T-cell (primary cell): ENCODE measurements around the gene RNF212. TPM values are rescaled to one million over a fixed set of nuclear protein-coding genes. Genes with fewer than 3 reads are reported as not detected.

Source experiments
- ATAC-seq, 4 experiments: fragments of 200-7000 bp in 3 of 4; fragments of 150-1000 bp in 1 of 4; cut with Tn5 transposase; replicated peaks in 1 of 4; 1 replicate in 3 of 4; 2 replicates in 1 of 4; pipeline ENCODE4 v1.10.0; 2021; ENCODE audit warnings: moderate library complexity in 3 of 4, mild to moderate bottlenecking in 2 of 4, moderate number of reproducible peaks in 1 of 4
- CTCF ChIA-PET, 2 donors: fragments of 300-600 bp; sonication (Branson Sonifier 250); formaldehyde crosslinking; loops; one replicate each; lab custom pipeline; 2022; ENCODE audit warnings: antibody characterized with exemption in 2 of 2; lab: Charles Lee
- POLR2A ChIA-PET, 2 donors: fragments of 300-600 bp; sonication (Branson Sonifier 250); formaldehyde crosslinking; loops; one replicate each; lab custom pipeline; 2022; ENCODE audit warnings: antibody characterized with exemption in 2 of 2; lab: Charles Lee
- DNase-seq, 35 experiments: peaks; one replicate each; pipeline versions ENCODE4 v3.0.0 to v3.0.0-alpha.2; 2013 to 2023
- H3K27ac ChIP-seq: one replicate; pipeline ENCODE4 v1.5.1; 2013; ENCODE audit warnings: low read length
- H3K27me3 ChIP-seq, 2 experiments: replicated peaks in 1 of 2; 1 replicate in 1 of 2; 2 replicates in 1 of 2; pipeline versions ENCODE4 v1.6.1 to v1.7.0; 2013; ENCODE audit warnings: low read length in 1 of 2, mixed read lengths in 1 of 2; ENCODE audit not compliant: control insufficient read depth in 2 of 2, insufficient read depth in 2 of 2; ENCODE audit errors: extremely low read depth in 1 of 2
- H3K36me3 ChIP-seq, 2 donors: 1 replicate in 1 of 2; 2 replicates in 1 of 2; pipeline versions ENCODE4 v1.6.1 to v1.7.0; 2013; ENCODE audit warnings: low read length in 1 of 2; ENCODE audit not compliant: control insufficient read depth in 2 of 2, insufficient read depth in 1 of 2; ENCODE audit errors: extremely low read depth in 1 of 2
- H3K4me1 ChIP-seq, 2 experiments: 1 replicate in 1 of 2; 2 replicates in 1 of 2; pipeline versions ENCODE4 v1.6.1 to v1.7.0; 2013; ENCODE audit warnings: low read length in 2 of 2, mixed read lengths in 1 of 2; ENCODE audit not compliant: insufficient read depth in 2 of 2, control insufficient read depth in 1 of 2; ENCODE audit errors: extremely low read depth in 1 of 2
- H3K4me3 ChIP-seq, 2 donors: 1 replicate in 1 of 2; 2 replicates in 1 of 2; pipeline versions ENCODE4 v1.5.1 to v1.7.0; 2013; ENCODE audit warnings: mild to moderate bottlenecking in 2 of 2, low read length in 1 of 2, moderate library complexity in 1 of 2; ENCODE audit not compliant: control insufficient read depth in 1 of 2; ENCODE audit errors: extremely low read depth in 1 of 2
- H3K9me3 ChIP-seq: 2 replicates; pipeline ENCODE4 v1.7.0; 2013
- H3K27ac Mint-ChIP-seq, 2 donors: one replicate each; pipeline ENCODE4 v1.8.0; 2020 to 2021; ENCODE audit warnings: mild to moderate bottlenecking in 2 of 2, mixed read lengths in 2 of 2
- H3K27me3 Mint-ChIP-seq, 2 donors: one replicate each; pipeline ENCODE4 v1.8.0; 2021 to 2022; ENCODE audit warnings: mixed read lengths in 2 of 2
- H3K36me3 Mint-ChIP-seq: one replicate; pipeline ENCODE4 v1.8.0; 2021; ENCODE audit warnings: mixed read lengths
- H3K4me1 Mint-ChIP-seq, 3 donors: one replicate each; pipeline ENCODE4 v1.8.0; 2020 to 2022; ENCODE audit warnings: mixed read lengths in 3 of 3, mild to moderate bottlenecking in 1 of 3
- H3K4me3 Mint-ChIP-seq, 3 donors: one replicate each; pipeline ENCODE4 v1.8.0; 2020 to 2022; ENCODE audit warnings: mild to moderate bottlenecking in 3 of 3, mixed read lengths in 3 of 3, moderate library complexity in 3 of 3
- H3K9me3 Mint-ChIP-seq, 3 donors: one replicate each; pipeline ENCODE4 v1.8.0; 2020 to 2022; ENCODE audit warnings: mixed read lengths in 3 of 3
- WGBS: methylation state at CpG from one replicate; pipeline ENCODE4 v1.1.5; 2013; ENCODE audit warnings: missing lambda C conversion rate; ENCODE audit not compliant: insufficient coverage; 5-methylcytosine and 5-hydroxymethylcytosine counted together
- total RNA-seq, 35 experiments: library from RNA in 6 of 35; stranded (reverse) in 6 of 35; fragments of 120-200 nt in 1 of 35; gene quantifications; one replicate each; pipeline versions ENCODE4 v1.2.1 to v1.2.4 and lab custom pipeline; 2013 to 2026

RNF212 gene
- total RNA-seq, 5 donors from 2014 or later (not counting 1 experiment from before 2014, with no cell fraction given): 3.0 to 5.3 (median 3.9) TPM

DNA sequence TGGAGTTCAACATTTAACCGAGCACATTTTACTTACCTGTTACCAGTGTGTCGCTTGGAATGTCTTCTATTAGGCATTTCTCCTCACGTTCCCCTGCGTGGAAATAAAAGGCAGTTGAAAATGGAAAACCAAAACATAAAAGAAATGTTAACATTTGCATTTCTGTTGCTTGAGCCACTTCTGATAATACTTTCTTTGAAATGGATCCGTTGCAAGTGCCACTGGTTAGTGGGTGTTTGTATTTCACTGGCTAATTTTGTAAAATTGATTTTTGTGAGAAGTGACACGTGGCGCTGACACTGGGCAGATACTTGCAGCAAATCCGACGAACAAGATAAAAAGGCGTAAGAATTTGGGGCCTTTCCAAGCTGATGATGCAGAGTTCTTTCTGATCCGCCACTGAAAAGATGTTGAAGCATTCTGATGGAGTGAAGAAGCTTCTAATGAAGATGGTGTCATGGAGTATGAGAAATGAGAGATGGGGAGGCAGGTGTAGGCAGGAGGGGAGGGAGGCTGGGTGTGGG is 40.3 kb upstream of the RNF212 start:
- Histone ChIP-seq H3K27ac (no peak overlapping the region), H3K27me3 (peaks cover 0 to 29% of the 10 kb centered on the region in 2 experiments), H3K36me3 (no peaks in the 10 kb centered on the region), H3K4me3 (no peak overlapping the region), H3K9me3 (no peaks in the 10 kb centered on the region), H3K4me1 (no peaks in the 10 kb centered on the region)
- Mint-ChIP-seq H3K4me3 (no peak overlapping the region), H3K36me3 (no peaks in the 10 kb centered on the region), H3K4me1 (no peaks in the 10 kb centered on the region), H3K9me3 (peaks cover 0 to 13% (median 6%) of the 10 kb centered on the region in 3 donors), H3K27me3 (peaks cover 11 to 21% of the 10 kb centered on the region in 2 donors), H3K27ac (peak overlapping the region in 1 of 2 donors; percentile 3)
- WGBS: 89% methylated on average over 10 of the region's 11 CpGs
- DNase-seq (no peak), ATAC-seq (no peak)
- ChIA-PET CTCF (no interaction called here), POLR2A (no interaction called here)

DNA sequence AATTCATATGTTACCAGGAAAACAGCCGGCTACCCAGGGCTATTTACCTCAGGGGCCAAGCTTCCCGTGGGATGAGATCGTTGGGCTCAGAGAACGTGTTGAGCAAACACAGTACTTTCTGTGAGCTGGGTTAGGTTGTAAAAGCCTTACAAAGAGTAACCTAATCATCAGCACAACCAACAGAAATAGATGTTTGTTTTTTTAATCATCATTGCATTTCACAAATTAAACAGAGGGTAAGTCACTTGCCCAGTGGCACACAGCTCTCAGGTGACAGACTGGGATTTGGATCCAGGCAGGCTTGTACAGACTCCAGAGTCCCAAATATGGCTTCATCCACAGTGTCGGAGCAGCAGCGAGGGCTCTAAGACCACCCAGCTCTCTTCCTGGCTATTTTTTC is 38.9 kb upstream of the RNF212 start:
- H3K4me3 ChIP-seq: no peak overlapping the region
- H3K36me3 ChIP-seq: no peaks in the 10 kb centered on the region
- Mint-ChIP-seq H3K4me1 (no peaks in the 10 kb centered on the region), H3K36me3 (no peaks in the 10 kb centered on the region), H3K4me3 (no peak overlapping the region), H3K27me3 (peaks cover 11 to 21% of the 10 kb centered on the region in 2 donors), H3K9me3 (no peaks in the 10 kb centered on the region), H3K27ac (no peak overlapping the region)
- no peaks in the 10 kb centered on the region for H3K4me1 ChIP-seq
- no peaks in the 10 kb centered on the region for H3K9me3 ChIP-seq
- DNase-seq (no peak), ATAC-seq (no peak)
- ChIA-PET POLR2A (no interaction called here), CTCF (no interaction called here)
- H3K27me3 ChIP-seq: peaks cover 0 to 29% of the 10 kb centered on the region in 2 experiments
- WGBS: 100% methylated on average over 1 of the region's 6 CpGs
- H3K27ac ChIP-seq: no peak overlapping the region

DNA sequence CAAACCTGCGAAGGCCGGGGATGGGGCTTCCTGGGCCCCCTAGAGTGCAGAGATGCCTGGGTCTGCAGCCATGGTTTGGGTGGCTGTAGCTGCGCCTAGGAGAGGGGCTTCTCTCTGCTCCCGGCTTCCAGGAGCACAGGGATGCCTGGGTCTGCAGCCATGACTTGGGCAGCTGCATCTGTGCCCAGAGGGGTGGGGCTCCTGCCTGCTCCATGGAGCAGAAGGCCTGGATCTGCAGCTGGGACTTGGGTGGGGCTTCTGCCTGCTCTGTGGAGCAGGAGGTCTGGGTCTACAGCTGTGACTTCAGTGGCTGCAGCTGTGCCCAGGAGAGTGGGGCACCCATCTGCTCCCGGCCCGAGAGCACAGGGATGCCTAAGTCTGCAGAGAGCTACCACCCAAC is 38.2 kb upstream of the RNF212 start:
- Mint-ChIP-seq H3K27ac (no peak overlapping the region), H3K27me3 (peaks cover 11 to 21% of the 10 kb centered on the region in 2 donors), H3K4me3 (no peak overlapping the region), H3K9me3 (no peaks in the 10 kb centered on the region), H3K4me1 (no peaks in the 10 kb centered on the region), H3K36me3 (no peaks in the 10 kb centered on the region)
- ChIA-PET CTCF (no interaction called here), POLR2A (no interaction called here)
- H3K36me3 ChIP-seq: no peaks in the 10 kb centered on the region
- H3K4me1 ChIP-seq: no peaks in the 10 kb centered on the region
- DNase-seq (no peak), ATAC-seq (no peak)
- H3K4me3 ChIP-seq: no peak overlapping the region
- peaks cover 0 to 29% of the 10 kb centered on the region in 2 experiments for H3K27me3 ChIP-seq
- WGBS: 84% methylated on average over 6 of the region's 6 CpGs
- H3K27ac ChIP-seq: no peak overlapping the region
- H3K9me3 ChIP-seq: no peaks in the 10 kb centered on the region

DNA sequence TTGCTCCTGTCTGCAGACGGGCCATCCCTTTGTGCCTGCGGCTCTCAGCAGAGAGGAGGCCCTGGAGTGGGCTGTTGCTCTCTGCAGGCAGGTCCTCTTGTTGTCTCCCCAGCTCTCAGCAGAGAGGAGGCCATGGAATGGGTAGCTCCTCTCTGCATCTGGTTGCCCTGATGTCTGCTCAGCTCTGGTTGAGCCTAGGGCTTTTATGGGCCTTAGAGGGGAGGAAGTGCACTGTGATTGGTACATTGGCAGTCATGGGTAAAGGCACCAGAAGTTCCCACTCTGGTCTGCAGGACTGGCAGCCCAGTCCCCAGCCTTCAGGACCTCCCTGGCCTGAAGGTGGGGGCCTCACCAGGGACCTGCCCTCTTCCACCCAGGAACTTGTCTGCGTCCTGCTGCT is 37.5 kb upstream of the RNF212 start:
- Histone ChIP-seq H3K27ac (no peak overlapping the region), H3K9me3 (no peaks in the 10 kb centered on the region), H3K4me3 (no peak overlapping the region), H3K4me1 (no peaks in the 10 kb centered on the region), H3K27me3 (peaks cover 0 to 25% of the 10 kb centered on the region in 2 experiments), H3K36me3 (no peaks in the 10 kb centered on the region)
- Mint-ChIP-seq H3K4me1 (no peaks in the 10 kb centered on the region), H3K4me3 (no peak overlapping the region), H3K27ac (no peak overlapping the region), H3K27me3 (peaks cover 11 to 20% of the 10 kb centered on the region in 2 donors), H3K36me3 (no peaks in the 10 kb centered on the region), H3K9me3 (no peaks in the 10 kb centered on the region)
- 100% methylated on average over 1 of the region's 3 CpGs for WGBS
- ATAC-seq (no peak), DNase-seq (no peak)
- ChIA-PET CTCF (interaction anchor here in 1 of 2 donors (0.9 kb wide), 1 partner anchor 22 kb away, joined by 3 read pairs; no protein-coding TSS in a partner anchor), POLR2A (no interaction called here)

DNA sequence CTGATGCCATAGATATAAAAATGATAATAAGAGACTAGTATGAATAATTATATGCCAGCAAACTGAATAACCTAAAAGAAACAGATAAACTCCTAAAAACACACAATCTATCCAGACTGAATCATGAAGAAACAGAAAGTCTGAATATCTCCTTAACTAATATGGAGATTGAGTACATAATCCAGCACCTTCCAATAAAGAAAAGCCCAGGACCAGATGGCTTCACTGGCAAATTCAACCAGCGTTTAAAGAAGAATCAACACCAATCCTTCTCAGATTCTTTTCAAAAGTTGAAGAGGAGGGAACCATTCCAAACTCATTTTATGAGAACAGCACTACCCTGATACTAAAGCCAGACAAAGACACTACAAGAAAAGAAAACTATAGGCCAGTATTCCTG is 26.5 kb upstream of the RNF212 start:
- no CpG with 5 or more reads among the region's 1 CpG for WGBS
- Mint-ChIP-seq H3K27ac (no peak overlapping the region), H3K36me3 (no peaks in the 10 kb centered on the region), H3K4me1 (peaks cover 18 to 25% (median 21%) of the 10 kb centered on the region in 3 donors), H3K27me3 (peaks cover 9 to 21% of the 10 kb centered on the region in 2 donors), H3K9me3 (no peaks in the 10 kb centered on the region), H3K4me3 (no peak overlapping the region)
- Histone ChIP-seq H3K27me3 (peaks cover 0 to 3% of the 10 kb centered on the region in 2 experiments), H3K9me3 (no peaks in the 10 kb centered on the region), H3K27ac (no peak overlapping the region), H3K4me1 (peaks cover 8 to 11% of the 10 kb centered on the region in 2 experiments), H3K4me3 (no peak overlapping the region), H3K36me3 (no peaks in the 10 kb centered on the region)
- ATAC-seq (no peak), DNase-seq (no peak)
- CTCF ChIA-PET: no interaction called here
- POLR2A ChIA-PET: no interaction called here

DNA sequence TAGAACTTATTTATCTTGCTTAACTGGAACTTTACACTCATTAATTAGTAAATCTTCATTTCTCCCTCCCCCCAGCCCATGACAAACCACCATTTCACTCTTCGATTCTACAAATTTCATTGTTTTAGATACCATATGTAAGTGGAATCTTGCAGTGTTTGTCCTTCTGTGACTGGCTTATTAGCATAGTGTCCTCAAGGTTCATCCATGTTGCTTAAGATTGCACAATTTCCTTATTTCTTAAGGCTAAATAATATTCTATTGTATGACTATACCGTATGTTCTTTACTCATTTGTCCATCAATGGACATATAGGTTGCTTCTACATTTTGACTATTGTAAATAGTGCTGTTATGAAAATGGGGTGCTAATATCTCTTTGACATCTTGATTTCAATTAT is 24.5 kb upstream of the RNF212 start:
- H3K27ac Mint-ChIP-seq: peak overlapping the region in 1 of 2 donors; percentile 37
- H3K27ac ChIP-seq: peak overlapping the region; percentile 30
- H3K4me3 Mint-ChIP-seq: peak overlapping the region; percentile 65 to 78 (median 65)
- no peak for ATAC-seq
- peaks cover 8 to 11% of the 10 kb centered on the region in 2 experiments for H3K4me1 ChIP-seq
- peaks cover 0 to 12% of the 10 kb centered on the region in 2 donors for H3K27me3 Mint-ChIP-seq
- H3K9me3 ChIP-seq: no peaks in the 10 kb centered on the region
- H3K9me3 Mint-ChIP-seq: no peaks in the 10 kb centered on the region
- H3K27me3 ChIP-seq: no peaks in the 10 kb centered on the region
- DNase-seq: no peak
- ChIA-PET CTCF (interaction anchor here in 1 of 2 donors (0.7 to 1.5 kb wide), 3 partner anchors 14 to 42 kb away, joined by 3 to 8 read pairs (median 4); no protein-coding TSS in a partner anchor), POLR2A (no interaction called here)
- peak overlapping the region in 1 of 2 donors; percentile 23 for H3K4me3 ChIP-seq
- H3K4me1 Mint-ChIP-seq: peaks cover 18 to 25% (median 21%) of the 10 kb centered on the region in 3 donors
- no peaks in the 10 kb centered on the region for H3K36me3 ChIP-seq
- WGBS: no CpG with 5 or more reads among the region's 2 CpGs
- no peaks in the 10 kb centered on the region for H3K36me3 Mint-ChIP-seq
